Measurements from ENCODE around the gene CUX1.

CUX1 gene

GRCh38 chr7:101933028-101933427, 115.6 kb downstream of the CUX1 start:
- Mint-ChIP-seq H3K36me3 (no peaks in the 10 kb centered on the region), H3K4me1 (no peaks in the 10 kb centered on the region), H3K4me3 (no peak overlapping the region), H3K9me3 (peaks cover 6% of the 10 kb centered on the region), H3K27me3 (no peaks in the 10 kb centered on the region), H3K27ac (no peak overlapping the region)
- CTCF ChIA-PET, result no interaction called here
- no peak for DNase-seq

GRCh38 chr7:101933688-101934121, 116.3 kb downstream of the CUX1 start:
- CTCF ChIA-PET, result no interaction called here
- Mint-ChIP-seq H3K36me3 (no peaks in the 10 kb centered on the region), H3K4me1 (no peaks in the 10 kb centered on the region), H3K4me3 (no peak overlapping the region), H3K9me3 (peaks cover 6% of the 10 kb centered on the region), H3K27me3 (no peaks in the 10 kb centered on the region), H3K27ac (no peak overlapping the region)
- DNase-seq, result no peak

GRCh38 chr7:101934618-101935017, 117.2 kb downstream of the CUX1 start:
- DNase-seq, result no peak
- Mint-ChIP-seq H3K4me3 (no peak overlapping the region), H3K27me3 (no peaks in the 10 kb centered on the region), H3K36me3 (no peaks in the 10 kb centered on the region), H3K27ac (no peak overlapping the region), H3K4me1 (no peaks in the 10 kb centered on the region), H3K9me3 (peaks cover 6% of the 10 kb centered on the region)
- CTCF ChIA-PET, result no interaction called here

GRCh38 chr7:101935521-101936141, 118.2 kb downstream of the CUX1 start:
- no peaks in the 10 kb centered on the region for H3K36me3 Mint-ChIP-seq
- H3K9me3 Mint-ChIP-seq, result peaks cover 2% of the 10 kb centered on the region
- no peak overlapping the region for H3K27ac Mint-ChIP-seq
- no peaks in the 10 kb centered on the region for H3K4me1 Mint-ChIP-seq
- DNase-seq, result no peak
- CTCF ChIA-PET, result no interaction called here
- no peaks in the 10 kb centered on the region for H3K27me3 Mint-ChIP-seq
- H3K4me3 Mint-ChIP-seq, result no peak overlapping the region

GRCh38 chr7:101936223-101936610, 118.8 kb downstream of the CUX1 start:
- Mint-ChIP-seq H3K36me3 (no peaks in the 10 kb centered on the region), H3K27me3 (no peaks in the 10 kb centered on the region), H3K4me1 (no peaks in the 10 kb centered on the region), H3K4me3 (no peak overlapping the region), H3K27ac (no peak overlapping the region), H3K9me3 (no peaks in the 10 kb centered on the region)
- no peak for DNase-seq
- CTCF ChIA-PET, result no interaction called here

- H3K9me3 Mint-ChIP-seq, result no peaks in the 10 kb centered on the region
- no peak overlapping the region for H3K27ac Mint-ChIP-seq
- H3K4me1 Mint-ChIP-seq, result no peaks in the 10 kb centered on the region
- CTCF ChIA-PET, result interaction anchor here (0.6 kb wide), 1 partner anchor 316 kb away, joined by 3 read pairs; no protein-coding TSS in a partner anchor
- H3K4me3 Mint-ChIP-seq, result no peak overlapping the region
- DNase-seq, result no peak
- no peaks in the 10 kb centered on the region for H3K36me3 Mint-ChIP-seq
- H3K27me3 Mint-ChIP-seq, result no peaks in the 10 kb centered on the region
These were observed 119.3 kb downstream of the CUX1 start for GRCh38 chr7:101936611-101937231.

GRCh38 chr7:101937717-101938514, 120.5 kb downstream of the CUX1 start:
- CTCF ChIA-PET, result no interaction called here
- Mint-ChIP-seq H3K4me3 (no peak overlapping the region), H3K27ac (no peak overlapping the region), H3K4me1 (no peaks in the 10 kb centered on the region), H3K9me3 (no peaks in the 10 kb centered on the region), H3K27me3 (no peaks in the 10 kb centered on the region), H3K36me3 (no peaks in the 10 kb centered on the region)
- no peak for DNase-seq

GRCh38 chr7:101939136-101939695, 121.8 kb downstream of the CUX1 start:
- no peak for DNase-seq
- CTCF ChIA-PET, result no interaction called here
- Mint-ChIP-seq H3K9me3 (no peaks in the 10 kb centered on the region), H3K36me3 (no peaks in the 10 kb centered on the region), H3K27me3 (no peaks in the 10 kb centered on the region), H3K4me1 (no peaks in the 10 kb centered on the region), H3K4me3 (no peak overlapping the region), H3K27ac (no peak overlapping the region)

- DNase-seq, result no peak
- H3K9me3 Mint-ChIP-seq, result no peaks in the 10 kb centered on the region
- no peak overlapping the region for H3K4me3 Mint-ChIP-seq
- H3K36me3 Mint-ChIP-seq, result no peaks in the 10 kb centered on the region
- no peak overlapping the region for H3K27ac Mint-ChIP-seq
- CTCF ChIA-PET, result interaction anchor here (0.7 kb wide), 1 partner anchor 244 kb away, joined by 3 read pairs; no protein-coding TSS in a partner anchor
- H3K4me1 Mint-ChIP-seq, result no peaks in the 10 kb centered on the region
- H3K27me3 Mint-ChIP-seq, result no peaks in the 10 kb centered on the region
These were observed 122.7 kb downstream of the CUX1 start for GRCh38 chr7:101940151-101940550.

- H3K9me3 Mint-ChIP-seq, result no peaks in the 10 kb centered on the region
- no peaks in the 10 kb centered on the region for H3K36me3 Mint-ChIP-seq
- no peak overlapping the region for H3K27ac Mint-ChIP-seq
- H3K4me3 Mint-ChIP-seq, result no peak overlapping the region
- no peak for DNase-seq
- H3K4me1 Mint-ChIP-seq, result no peaks in the 10 kb centered on the region
- no peaks in the 10 kb centered on the region for H3K27me3 Mint-ChIP-seq
- CTCF ChIA-PET, result no interaction called here
These were observed 123.4 kb downstream of the CUX1 start for GRCh38 chr7:101940830-101941229.

- Mint-ChIP-seq H3K36me3 (no peaks in the 10 kb centered on the region), H3K27ac (no peak overlapping the region), H3K4me1 (no peaks in the 10 kb centered on the region), H3K9me3 (no peaks in the 10 kb centered on the region), H3K27me3 (no peaks in the 10 kb centered on the region), H3K4me3 (no peak overlapping the region)
- CTCF ChIA-PET, result no interaction called here
- DNase-seq, result no peak
These were observed 124.3 kb downstream of the CUX1 start for GRCh38 chr7:101941481-101942383.

- H3K27me3 Mint-ChIP-seq, result no peaks in the 10 kb centered on the region
- CTCF ChIA-PET, result no interaction called here
- no peak overlapping the region for H3K4me3 Mint-ChIP-seq
- no peaks in the 10 kb centered on the region for H3K9me3 Mint-ChIP-seq
- no peak for DNase-seq
- no peak overlapping the region for H3K27ac Mint-ChIP-seq
- H3K4me1 Mint-ChIP-seq, result no peaks in the 10 kb centered on the region
- no peaks in the 10 kb centered on the region for H3K36me3 Mint-ChIP-seq
These were observed 125.3 kb downstream of the CUX1 start for GRCh38 chr7:101942603-101943210.

GRCh38 chr7:101943306-101943705, 125.9 kb downstream of the CUX1 start:
- no peaks in the 10 kb centered on the region for H3K4me1 Mint-ChIP-seq
- no peaks in the 10 kb centered on the region for H3K36me3 Mint-ChIP-seq
- H3K27me3 Mint-ChIP-seq, result no peaks in the 10 kb centered on the region
- H3K9me3 Mint-ChIP-seq, result no peaks in the 10 kb centered on the region
- H3K4me3 Mint-ChIP-seq, result no peak overlapping the region
- no peak overlapping the region for H3K27ac Mint-ChIP-seq
- DNase-seq, result no peak
- CTCF ChIA-PET, result no interaction called here

Measured in activated naive CD4-positive, alpha-beta T cell treated with anti-CD3 and anti-CD28 coated beads, Interleukin-2, amount 10 ng/mL, durations not matched to agents 7 days and 5 days (primary cell).